Sciatic nerve (tissue), 2 donors: ENCODE measurements around the gene TPH2. TPM values are rescaled to one million over a fixed set of nuclear protein-coding genes. Genes with fewer than 3 reads are reported as not detected.

Experiments used
- ATAC-seq: fragments of 200-7000 bp; cut with Tn5 transposase; one replicate; pipeline ENCODE4 v1.9.1; 2020; ENCODE audit warnings: mild to moderate bottlenecking, moderate library complexity
- DNase-seq: peaks from one replicate; pipeline ENCODE4 v3.0.0-alpha.2; 2020; ENCODE audit warnings: low spot score
- intact Hi-C: fragments of 100-400 bp; cut with DNase I; formaldehyde crosslinking; loops from one replicate; pipeline ENCODE4 v1.14.2; 2022
- total RNA-seq: library from RNA; stranded (reverse); fragmentation: NEBNext Ultra II Directional; extraction: Animal tissue kit (Norgen Biotek cat#: 25700); gene quantifications from one replicate; pipeline ENCODE4 v1.2.1, GENCODE V29; 2021
- donor health status: DM: no; HTN: no; CAD: no.
- donor health status: DM: no; HTN: no; CAD: no.

The TPH2 gene
- not detected for total RNA-seq

DNA sequence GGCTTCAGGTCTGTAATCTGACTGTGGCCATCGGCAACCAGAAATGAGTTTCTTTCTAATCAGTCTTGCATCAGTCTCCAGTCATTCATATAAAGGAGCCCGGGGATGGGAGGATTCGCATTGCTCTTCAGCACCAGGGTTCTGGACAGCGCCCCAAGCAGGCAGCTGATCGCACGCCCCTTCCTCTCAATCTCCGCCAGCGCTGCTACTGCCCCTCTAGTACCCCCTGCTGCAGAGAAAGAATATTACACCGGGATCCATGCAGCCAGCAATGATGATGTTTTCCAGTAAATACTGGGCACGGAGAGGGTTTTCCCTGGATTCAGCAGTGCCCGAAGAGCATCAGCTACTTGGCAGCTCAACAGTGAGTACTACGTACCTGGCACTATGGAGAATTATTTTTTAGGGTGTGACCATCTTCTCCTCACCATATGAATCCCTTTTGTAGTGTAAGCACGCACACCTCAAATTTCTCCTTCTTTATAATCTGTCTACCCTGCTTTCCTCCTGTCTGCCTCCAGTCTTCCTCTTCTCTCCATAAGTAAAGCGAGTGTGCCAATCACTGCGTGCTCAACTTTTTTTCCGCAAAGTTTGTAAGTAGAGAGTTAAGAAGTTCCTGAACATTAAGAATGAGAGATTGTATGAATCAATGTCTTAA, at the start of gene TPH2:
TSS of gene TPH2 (plus strand) at position 118 of the 658 bp plus-strand sequence. CDS start at position 260, 142 bp downstream.
- DNase-seq (peak; percentile 60), ATAC-seq (no peak)
- intact Hi-C loops: no loop called here

DNA sequence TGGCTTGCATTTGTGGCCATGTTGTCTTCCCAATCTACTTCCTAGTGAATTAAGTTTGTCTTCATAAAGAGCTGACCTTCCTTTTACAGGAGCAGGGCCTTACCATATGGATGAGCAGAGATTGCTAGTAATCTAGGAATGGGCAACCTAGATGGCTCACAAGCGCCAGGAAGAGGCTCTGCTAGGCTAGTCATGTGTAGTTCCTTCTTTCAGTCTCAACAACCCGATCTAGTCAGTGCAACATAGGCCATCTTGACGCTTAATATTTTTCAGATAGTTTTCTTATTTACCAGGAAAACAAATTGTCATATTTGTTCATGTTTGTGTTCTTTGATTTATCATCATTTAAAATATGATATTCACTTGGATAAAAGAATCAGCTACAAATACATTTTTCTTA, 48.2 kb upstream of the TPH2 start:
- intact Hi-C loops: no loop called here
- DNase-seq (no peak), ATAC-seq (no peak)

DNA sequence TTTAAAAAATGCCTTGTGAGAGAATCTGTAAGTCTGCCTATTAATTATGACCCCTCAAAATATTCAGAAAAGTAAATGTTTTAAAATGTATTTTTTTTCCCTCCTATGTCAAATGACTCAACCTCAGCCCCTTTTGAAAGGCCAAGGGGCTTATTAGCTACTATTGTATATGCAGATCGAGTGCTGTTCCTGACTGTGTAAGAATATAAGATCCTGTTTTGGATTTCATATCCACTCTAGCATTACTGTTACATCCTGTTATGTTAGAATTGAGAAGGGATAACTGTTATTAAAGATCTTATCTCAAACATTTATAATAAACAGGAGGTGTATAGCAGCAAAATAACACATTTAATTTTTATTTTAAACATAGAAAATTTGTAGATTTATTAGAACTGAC, 46.6 kb upstream of the TPH2 start:
- intact Hi-C loops: no loop called here
- ATAC-seq: no peak

DNA sequence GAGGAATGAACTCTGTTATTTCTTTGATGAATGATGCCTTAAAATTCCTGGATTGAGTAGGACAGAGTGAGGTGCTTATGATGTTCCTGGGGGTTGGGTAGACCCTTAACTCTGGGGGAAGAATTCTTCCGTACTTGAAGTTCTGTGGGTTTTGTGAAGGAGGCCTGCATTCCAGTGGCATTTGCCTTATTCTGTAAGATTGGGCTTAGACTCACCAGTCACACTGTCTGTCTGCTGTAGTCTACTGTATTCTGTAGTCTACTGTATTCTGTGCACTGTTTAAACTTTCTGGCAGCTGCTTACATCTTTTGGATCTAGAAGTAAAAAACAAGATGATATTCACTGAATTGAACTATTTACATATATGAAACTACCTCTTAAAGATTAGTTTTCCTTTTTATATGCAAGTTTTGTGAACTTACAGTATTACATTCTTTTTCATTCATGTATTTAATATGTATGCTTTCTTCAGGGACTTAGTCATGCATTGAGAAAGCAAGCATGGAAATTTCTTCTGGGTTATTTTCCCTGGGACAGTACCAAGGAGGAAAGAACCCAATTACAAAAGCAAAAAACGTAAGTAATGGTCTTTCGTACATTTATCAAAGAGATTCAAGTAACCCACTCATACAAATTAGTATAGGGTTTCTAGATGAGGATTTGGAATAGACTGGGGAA, 42.3 kb upstream of the TPH2 start:
- ATAC-seq (no peak), DNase-seq (no peak)
- intact Hi-C loops: no loop called here

More for the DNA sequence above, 46.6 kb upstream of the TPH2 start:
- DNase-seq: no peak

DNA sequence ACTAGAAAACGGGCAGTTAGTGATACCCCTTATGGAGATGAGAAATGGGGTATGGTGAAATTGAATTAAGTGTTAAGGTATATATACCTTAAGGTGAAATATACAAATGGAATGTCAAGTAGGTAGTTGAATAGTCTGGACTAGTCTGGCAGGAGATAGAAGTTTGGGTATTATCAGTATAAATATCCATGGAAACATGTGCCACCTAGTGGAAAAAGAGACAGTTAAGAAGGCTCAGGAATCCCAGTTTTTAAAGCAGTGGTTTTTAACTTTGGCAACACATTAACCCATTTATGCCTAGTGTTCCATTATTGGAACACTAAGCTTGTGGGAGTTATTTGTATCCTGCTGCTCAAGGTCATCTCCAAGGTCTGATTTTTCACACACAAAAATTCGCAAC, 38.6 kb upstream of the TPH2 start:
- intact Hi-C loops: no loop called here
- DNase-seq: no peak

DNA sequence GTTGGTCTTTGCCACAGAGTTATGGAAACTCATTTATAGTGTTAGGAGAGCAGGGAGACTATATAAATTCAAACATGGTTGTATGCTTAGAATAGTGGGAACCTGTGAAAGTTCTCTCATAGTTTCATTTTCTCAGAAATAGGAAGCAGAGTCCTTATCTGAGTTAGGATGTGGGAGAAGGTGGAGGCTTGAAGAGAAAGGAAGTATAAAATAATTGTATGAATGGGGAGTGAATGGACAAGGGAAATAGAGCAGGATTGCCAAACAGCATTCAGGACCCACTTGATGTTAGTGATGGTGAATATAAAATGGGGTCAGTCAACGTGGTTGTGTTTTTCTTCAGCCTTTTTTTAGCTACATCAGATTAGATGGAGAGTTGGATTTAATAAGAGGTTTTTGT, 34.0 kb upstream of the TPH2 start:
- DNase-seq (no peak), ATAC-seq (no peak)
- intact Hi-C loops: no loop called here

More for the DNA sequence above, 38.6 kb upstream of the TPH2 start:
- no peak for ATAC-seq

DNA sequence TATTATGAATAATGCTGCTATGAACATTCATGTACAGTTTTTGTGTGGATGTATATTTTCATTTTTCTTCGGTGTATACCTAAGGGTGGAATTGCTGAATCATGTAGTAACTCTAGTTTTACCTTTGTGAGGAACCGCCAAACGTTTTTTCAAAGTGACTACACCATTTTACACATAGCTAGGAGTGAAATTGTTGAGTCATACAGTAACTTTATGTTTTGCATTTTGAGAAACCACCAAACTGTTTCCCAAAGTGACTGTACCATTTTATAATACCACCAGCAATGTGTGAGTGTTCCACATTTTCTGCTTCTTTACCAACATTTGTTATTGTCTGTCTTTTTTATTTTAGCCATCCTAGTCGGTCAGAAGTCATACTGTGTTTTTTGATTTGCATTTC, 3.1 kb upstream of the TPH2 start:
- DNase-seq (no peak), ATAC-seq (no peak)
- intact Hi-C loops: no loop called here

DNA sequence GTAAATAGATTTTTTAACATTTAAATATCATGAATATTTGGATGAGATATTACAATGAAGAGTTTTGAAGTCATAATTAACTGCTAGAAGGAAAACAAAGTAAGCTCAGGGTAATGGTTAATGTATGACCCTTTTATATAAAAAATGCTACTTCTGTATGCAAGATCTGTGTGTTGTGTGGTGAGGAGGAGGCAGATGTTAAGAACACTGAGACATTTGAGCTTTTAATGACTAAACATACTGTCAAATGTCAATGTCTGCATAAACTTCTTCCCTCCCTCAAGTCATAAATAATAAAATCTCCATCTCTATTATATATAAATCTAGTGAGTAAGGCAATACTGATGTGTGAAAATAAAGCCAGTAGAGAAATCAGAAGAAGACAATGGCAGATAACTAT, 1.4 kb downstream of the TPH2 start:
- no peak for DNase-seq
- no peak for ATAC-seq
- intact Hi-C loops: no loop called here

DNA sequence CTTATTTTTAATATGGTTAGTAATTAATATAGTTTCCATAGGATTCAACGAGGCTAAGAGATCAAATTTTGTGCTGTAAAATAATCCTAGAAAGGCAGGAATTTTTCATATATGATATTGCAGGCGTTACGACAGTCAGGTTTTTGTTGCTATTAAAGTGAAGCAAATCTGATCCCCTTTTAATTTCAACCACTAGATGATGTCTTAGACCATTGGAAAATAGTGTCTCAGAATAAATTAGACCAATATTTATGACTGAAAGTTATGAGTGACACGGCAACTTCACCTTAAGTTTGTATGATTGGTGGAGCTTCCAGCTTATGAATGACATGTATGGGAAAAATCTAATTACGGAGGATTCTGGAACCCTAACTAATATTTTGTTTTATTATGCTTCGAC, 2.5 kb downstream of the TPH2 start:
- intact Hi-C loops: no loop called here
- no peak for ATAC-seq
- DNase-seq: no peak

DNA sequence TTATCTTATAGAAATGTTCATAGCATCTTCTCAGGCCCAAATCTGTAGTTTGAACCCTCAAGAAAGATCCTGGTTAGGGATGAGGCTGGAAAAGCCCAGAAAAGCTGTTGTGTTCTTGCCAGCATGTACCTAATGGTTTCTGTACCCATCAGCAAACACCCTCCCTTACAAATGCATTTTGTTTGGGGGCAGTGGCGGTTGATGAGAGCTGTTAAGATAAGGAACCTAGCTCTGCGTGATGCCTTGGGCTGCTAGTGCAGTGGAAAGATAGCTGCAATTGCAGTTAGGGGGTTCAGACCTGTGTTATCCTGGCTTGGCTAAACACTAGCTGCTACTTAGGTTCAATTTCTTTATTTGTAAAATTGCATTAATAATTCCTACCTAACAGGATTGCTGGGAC, 3.6 kb downstream of the TPH2 start:
- no peak for ATAC-seq
- DNase-seq: no peak
- intact Hi-C loops: no loop called here

DNA sequence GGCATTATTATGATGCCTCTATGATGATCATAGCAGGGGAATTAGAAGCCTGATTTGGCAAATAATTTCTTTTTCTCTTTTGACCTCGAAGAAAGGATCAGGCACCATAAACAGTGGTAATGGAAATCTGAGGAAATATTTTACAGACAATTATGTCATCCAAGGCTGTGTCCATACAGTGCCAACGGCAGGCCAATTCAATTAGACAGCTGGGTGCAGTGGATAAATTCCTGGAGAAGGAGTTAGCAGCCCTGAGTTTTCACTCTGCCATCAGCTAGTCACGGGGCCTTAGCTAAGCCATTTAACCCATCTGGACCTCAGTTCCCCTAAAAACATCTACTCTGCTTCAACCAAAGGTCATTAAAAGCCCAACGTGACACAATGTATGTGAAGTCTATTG, 4.1 kb downstream of the TPH2 start:
- ATAC-seq (no peak), DNase-seq (no peak)
- intact Hi-C loops: no loop called here

DNA sequence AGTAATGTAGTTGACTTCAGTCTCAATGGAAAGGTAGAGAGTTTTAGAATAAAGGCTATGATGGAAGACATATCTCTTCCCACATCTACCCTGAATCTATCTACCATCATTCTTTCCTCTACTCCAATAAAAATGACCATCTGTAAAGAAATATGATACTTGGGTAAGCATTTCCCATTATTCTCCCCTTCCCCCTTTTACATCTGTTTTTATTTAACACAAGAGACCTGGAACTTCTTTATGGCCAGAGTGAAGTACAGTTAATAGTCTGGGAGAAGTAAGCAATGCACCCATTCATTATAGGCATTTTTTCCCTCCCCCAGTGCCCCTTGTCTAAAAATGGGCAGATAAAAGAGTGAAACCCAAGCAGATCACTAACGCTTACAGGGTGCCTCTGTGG, 6.5 kb downstream of the TPH2 start:
- intact Hi-C loops: no loop called here
- no peak for DNase-seq
- ATAC-seq: no peak

DNA sequence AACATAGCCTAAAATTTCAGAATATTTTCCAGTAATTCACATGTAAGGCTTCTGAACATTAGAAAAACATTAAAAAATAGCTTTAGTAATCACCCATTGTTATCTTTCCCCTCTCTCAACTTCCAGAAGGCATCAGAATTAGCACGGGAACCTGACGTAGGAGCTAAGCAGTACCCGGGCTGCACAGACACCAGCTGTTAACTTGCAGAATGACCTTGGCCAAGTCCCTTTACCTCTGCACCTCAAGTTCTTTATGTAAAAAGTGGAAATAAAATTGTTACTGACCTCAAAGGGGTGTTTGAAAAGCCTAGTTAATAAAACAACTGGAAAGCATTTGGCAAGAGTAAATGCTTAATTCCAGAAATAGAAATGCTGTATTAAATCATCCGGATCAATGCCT, 7.2 kb downstream of the TPH2 start:
- DNase-seq: no peak
- intact Hi-C loops: no loop called here

DNA sequence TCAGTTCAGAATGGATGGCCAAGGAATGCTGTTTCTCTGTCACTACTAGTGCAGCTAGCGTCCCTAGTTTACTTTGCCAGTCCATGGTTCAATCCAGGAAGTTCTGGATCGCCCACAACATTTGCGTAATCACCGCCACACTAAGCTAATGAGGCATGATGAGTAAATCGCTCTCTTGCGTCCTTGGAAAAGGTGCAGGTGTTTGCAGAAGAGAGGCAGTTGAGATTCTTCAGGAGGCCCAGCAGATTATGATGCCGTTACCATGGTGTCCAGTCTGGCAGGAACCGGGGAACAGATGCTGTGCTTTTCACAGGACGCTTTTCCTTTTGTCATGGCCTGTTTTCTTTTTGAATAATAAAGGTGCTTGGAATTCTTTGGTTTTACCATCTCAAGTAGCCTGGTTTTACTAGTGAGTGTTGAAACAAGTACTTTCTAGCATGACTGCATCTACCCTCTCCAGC, 9.0 kb downstream of the TPH2 start:
- no peak for DNase-seq
- ATAC-seq: no peak
- intact Hi-C loops: no loop called here

More for the DNA sequence above, 7.2 kb downstream of the TPH2 start:
- ATAC-seq: no peak

DNA sequence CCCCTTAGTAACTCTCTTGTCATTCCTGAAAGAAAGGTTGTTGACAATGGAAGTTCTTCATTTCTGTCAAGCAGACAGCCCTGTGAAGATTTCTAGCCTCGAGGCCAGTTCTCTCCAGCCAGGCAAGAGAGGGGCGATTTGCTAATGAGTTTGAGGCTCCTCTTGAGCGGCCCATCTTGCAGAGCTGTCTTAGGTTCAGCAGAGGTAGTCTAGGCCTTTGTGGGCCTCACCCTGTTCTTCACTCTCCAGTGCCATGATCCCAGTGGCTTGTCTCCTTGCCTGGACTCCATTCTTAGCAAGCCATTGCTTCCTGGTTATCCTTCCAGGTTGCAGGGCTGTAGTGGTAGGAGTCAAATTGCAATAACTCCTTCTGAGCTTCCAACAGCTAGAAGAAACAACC, 9.7 kb downstream of the TPH2 start:
- DNase-seq (no peak), ATAC-seq (no peak)
- intact Hi-C loops: no loop called here

DNA sequence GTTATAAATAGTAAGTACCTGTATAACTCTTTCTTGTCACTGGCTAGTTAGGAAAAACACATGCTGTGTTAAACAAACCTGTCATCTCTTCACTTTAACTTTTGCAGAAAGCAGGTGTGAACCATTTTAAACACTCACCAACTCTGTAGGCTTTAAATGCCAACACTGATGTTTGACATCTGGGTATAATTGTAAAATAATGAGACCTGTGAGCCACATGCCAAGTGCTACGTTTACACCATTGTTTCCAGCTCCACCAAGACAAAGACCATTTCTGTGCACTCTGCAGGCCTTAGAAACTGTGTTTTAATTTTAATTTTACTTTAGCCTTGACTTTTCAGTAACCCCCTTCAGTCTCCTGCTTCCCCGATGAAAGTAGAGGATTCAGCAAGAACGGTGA, 11.0 kb downstream of the TPH2 start:
- no peak for DNase-seq
- ATAC-seq: no peak
- intact Hi-C loops: no loop called here

DNA sequence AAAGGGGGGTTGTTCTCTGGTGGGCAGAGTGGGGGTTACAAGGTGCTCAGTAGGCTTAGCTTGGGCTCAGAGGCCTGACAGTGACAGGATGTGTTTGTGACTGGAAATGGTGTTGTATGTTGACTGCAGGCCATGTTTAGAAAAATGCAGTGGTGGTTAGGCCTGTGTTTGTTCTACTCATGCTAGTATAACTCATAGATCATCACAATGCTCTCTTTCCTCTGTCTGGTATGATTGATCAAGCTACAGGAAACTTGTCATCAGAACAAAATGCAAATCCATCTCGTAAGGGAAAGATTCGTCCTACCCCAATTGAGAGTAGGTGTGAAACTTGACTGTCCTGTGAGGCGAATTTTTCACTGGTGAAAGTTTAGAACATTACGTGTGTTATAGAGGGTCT, 11.8 kb downstream of the TPH2 start:
- DNase-seq (no peak), ATAC-seq (no peak)
- intact Hi-C loops: no loop called here

DNA sequence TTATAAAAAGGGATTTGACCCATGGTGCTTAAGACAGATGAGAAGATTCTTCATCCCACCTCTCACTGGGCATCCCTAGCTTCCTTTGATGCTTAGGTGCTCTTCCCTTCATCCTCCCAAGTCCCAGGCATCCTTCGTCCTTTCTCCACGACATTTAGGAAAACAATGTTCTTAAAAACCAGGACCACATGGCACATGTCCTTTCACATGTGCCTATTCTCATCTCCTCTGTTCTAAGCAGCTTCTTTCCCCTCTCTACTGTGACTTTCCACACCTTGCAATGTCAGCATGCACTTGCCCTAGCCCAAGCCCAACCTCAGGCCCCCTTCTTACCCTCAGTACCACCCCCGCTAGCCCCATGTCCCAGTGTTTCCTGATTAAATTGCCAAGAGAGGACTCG, 12.2 kb downstream of the TPH2 start:
- ATAC-seq (no peak), DNase-seq (no peak)
- intact Hi-C loops: no loop called here

DNA sequence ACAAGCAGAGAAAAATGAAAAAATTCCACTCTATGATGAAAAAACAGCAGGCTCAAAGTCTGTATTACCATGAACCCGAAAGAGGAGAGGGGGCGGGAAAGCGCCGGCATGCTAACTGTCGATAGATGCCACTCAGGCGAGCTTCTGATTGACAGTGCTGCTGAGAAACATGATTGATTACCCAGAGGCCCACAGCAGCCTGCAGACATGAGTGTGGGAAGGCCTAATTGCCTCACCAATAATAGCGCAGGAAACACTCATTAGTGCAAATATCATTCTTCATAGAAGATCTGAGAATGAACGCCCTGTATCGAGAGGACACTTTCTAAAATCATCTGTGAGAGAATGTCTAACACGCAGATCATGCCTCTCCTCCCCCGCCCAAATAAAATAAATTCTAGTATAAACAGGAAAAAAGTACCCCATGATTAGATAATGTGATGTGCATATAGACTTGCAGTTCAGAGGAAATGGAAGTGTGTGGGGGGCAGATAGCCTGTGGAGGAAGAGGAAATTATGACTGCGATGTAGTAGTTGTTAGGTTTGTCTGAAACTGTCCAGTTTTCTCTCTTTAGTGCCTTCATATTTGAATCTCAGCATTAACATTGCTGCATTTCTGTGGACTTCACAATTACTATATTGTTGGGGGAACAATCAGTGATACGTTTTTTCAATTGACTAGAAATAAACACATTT, 15.6 kb downstream of the TPH2 start:
- intact Hi-C loops: no loop called here
- ATAC-seq (no peak), DNase-seq (no peak)

DNA sequence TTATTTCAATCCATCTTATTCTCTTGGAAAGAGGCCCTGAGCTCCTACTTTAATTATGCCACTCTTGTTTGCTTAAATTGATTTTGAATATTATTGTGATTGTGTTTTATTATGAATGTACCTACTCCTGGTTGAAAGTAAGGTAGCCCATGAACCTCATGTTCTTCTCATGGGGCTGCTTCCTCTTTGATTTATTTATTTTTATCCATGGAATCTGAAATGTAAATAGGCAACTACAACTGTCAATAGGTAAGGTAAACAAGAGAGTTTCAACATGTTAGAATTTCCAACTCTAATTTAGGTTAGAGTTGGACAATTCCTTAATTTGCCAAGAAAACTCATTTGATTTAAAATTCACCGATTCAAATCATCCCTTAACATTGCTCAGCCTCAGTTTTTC, 16.2 kb downstream of the TPH2 start:
- ATAC-seq (no peak), DNase-seq (no peak)
- intact Hi-C loops: no loop called here
